NCI-H446 treated with DMSO at 0.1 percent for 48 hours (cell line): ENCODE data around the gene EGFLAM.

Source experiments
- DNase-seq: peaks from one replicate; lab custom pipeline; 2025; lab: John Stamatoyannopoulos, UW

The EGFLAM gene

DNA sequence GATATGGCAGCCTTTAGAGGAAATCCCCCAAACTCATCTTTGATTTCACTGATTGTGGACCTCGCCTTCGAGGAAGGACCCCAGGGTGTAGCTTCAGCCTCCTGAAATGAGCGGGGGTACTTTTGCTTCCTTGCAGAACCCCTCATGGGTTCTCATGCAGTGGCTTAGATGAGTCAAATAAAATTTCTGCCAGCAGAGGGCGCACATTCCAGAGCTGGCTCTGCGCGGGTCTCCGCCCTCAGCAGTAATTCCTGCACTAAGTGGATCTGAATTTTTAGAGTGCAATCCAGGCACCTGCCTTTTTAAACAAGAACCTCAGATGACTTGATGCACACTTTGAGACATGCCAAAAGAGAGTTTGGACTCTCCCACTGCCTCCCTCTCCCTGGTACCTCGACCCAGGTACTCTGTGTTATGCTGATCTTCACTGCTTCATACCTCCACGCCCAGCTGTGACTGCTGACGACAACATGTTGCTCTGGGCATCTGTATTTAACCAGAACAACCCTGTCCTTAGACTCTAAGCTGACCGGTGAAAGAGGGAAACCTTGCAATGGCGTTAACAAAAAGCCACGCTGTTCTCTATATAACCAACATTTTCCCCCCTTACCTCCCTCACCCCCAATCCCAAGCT is 7.3 kb downstream of the EGFLAM start:
- DNase-seq, result peak; percentile 20

DNA sequence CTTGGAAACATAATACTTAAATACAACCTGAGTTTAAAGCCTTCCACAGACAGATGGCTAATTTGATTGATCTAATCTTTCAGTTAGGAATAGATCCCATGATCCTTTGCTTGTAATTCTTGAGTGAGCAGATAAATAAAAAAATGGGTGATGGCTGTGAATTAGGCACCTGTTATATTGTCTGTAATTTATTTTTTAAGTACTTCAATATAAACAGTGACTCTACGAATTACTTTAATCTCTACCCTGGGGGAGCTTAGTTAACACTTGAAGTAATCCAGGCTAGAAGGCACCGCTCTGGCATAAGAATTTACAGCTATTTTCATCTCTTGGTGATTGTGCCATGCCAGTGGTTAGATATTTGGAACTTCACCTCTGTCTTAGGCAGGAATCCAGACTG is 9.0 kb downstream of the EGFLAM start:
- DNase-seq, result no peak

DNA sequence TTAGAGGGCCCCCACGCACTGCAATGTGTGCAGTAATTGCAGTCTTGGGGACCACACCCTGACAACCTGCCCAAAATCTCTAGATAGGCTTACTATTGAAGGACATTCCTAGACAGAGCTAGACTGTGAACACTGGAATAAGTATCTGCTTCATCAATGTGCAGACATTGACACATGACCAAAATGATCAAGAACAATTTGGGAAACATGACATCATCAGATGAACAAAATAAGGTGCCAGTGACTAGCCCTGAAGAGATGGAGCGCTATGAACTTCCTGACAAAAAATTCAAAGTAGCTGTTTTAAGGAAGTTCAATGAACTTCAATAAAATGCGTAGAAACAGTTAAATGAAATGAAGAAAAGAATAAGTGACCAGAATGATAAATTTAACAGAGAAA is 15.3 kb downstream of the EGFLAM start:
- DNase-seq, result no peak

DNA sequence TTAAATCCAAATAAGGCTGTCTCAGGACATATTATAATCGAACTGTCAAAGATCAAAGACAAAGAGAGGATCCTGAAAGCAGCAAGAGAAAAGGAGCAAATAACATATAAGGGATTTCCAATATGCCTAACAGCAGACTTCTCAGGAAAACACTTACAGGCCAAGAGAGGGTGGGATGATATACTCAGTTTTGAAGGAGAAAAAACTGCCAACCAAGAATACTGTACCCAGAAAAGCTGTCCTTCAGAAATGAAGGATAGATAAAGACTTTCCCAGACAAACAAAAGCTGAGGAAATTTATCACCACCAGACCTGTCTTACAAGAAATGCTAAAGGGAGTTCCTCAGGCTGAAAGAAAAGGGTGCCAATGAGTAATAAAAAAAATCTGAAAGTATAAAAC is 16.0 kb downstream of the EGFLAM start:
- DNase-seq, result no peak

DNA sequence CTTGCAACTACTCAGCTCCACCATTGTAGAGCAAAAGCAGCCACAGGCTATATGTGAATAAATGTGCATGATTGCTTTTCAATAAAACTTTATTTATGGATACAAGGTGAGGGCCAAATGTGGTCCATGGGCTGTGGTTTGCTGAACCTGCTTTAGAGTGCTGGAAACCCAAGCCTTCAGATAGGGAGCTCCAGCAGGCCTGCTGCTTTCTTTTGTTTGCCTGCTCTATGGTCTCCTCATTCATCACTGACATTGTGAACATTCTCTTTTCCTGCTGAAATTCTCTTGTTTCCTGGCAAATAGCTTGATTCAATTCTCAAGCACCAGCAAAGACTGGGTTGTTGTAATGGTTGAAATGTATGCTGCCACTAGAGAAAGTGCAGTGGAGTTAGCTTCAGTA is 26.0 kb downstream of the EGFLAM start:
- no peak for DNase-seq

DNA sequence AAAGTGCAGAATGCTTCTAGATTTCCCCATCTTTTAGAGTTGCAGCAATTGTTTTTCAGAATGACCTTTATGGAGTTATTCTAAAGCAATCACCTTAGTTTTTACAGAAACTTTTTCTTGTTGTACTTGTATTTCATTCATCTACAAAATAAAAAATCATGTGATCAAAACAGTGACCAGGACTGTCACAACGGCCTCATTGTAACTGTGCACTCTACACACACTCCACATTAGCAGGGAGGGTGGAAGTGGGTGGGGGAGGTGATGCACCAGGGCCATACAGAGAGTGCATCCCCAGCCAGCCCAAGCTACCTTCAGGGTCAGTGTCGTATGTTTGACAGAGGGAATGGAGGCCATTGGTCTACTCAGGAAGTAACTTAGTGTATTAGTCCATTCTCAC is 26.9 kb downstream of the EGFLAM start:
- no peak for DNase-seq

DNA sequence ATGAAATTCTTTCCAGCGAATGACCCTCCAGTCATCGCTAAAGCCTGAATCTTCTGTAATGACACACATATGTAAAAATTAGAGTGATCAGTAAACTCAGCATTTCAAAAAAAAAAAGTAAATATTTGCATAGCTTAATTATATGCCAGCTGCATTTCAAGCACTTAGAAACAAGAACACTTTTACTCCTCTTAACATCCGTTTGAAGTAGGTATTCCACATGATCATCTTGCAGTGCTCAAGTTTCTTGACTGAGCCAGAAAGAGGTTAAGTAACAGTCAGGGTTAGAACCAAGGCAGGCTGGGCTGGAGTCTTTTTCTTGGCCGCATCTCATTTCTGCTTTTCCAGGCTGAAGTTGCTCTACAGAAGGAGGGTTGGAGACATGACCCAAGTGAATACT is 27.6 kb downstream of the EGFLAM start:
- no peak for DNase-seq

DNA sequence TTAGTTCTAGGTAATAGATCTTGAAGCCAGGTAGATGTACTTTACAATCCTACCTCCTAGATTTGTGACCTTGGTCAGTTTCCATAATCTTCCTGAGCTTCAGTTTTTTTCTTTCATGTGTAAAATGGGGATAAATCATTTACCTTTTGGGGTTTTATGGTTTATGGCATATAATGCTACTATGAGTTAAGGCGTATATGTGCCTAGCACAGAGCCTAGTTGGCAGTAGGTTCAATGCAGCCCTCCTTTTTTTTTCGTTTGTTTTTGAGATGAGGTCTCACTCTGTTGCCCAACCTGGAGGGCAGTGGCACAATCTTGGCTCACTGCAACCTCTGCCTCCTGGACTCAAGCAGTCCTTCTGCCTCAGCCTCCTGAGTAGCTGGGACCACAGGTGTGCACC is 28.8 kb downstream of the EGFLAM start:
- DNase-seq, result no peak

DNA sequence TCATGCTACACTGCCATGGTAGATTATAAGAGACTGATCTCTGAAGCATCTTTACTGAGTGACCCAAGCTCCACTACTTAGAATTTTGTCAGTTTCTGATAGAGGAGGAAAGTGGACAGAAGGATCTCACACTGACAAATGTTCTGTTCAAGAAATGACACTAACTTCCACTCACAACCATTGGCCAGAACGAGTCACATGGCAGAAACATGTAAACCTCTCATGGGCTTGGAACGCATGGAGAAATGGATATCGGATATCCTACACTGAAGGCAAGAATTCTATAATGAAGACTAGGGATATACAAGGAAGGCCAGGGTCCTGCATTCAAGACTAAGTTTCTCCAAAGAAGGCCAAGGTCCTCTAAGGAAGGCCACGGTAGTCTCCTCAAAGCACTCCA is 31.1 kb downstream of the EGFLAM start:
- DNase-seq, result no peak

DNA sequence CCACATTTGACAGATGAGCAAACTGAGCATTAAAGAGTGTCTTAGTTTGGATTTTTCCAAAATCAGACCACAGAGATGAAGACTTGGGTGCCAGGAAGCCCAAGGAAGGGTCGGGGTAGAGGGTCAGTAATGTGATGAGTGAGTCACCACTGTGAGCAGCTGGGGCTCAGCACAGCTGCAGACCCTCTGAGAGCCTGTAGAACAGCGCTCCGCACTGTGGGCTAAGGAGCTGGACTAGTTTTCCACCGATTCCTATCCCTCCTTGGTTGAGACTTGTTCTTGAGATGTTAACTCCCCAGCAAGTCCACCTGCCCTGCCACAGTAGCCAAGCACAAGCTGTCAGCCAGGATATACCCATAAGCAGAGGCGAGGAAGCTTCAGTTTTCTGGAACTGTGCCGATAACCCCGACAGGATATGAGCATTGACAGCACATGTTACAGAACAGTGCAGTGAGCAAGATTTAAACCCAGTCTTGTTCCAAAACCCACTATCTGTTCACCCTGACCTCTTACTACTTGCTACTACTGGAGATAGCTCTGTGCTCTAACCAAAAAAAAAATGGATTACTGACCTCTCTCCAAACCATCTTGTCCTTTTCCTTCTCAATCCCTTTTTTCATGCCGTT is 31.8 kb downstream of the EGFLAM start:
- no peak for DNase-seq

DNA sequence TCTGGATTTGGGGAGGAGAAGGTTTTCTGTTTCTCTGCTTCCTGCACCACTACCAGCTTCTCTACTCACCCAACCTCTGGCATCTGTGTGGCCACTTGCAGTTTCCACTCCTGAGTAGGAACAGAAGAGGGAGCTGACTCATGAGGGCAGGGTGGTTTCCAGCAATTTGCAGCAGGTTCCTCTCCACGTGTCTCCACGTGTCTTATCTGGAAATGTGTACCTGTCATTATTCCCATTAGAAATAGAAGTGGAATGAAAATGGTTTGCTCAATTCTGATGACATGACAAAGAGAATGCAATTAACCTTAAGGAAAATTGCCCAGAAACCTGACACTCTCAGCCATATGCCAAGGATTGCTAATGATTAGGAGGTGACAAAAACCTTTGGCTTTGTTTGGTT is 33.0 kb downstream of the EGFLAM start:
- DNase-seq, result no peak

DNA sequence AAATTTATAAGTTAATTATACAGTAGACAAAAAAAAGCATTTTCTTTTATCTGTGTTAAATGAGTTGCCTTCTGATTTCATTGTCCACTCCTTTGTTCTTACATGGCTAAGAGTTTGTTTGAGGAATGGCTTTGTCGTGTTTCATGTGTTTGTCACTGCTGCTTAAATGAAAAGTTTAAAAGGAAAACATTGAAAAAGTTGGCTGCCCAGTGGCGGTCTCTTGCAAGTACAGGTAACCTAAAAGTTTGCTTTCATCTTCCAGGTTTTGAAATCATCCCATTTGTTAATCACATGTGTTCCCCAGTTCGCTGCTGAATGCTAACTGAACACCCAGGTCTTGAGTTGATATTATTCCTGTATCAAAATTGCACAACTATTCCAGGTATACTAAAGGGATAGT is 33.9 kb downstream of the EGFLAM start:
- DNase-seq, result no peak

DNA sequence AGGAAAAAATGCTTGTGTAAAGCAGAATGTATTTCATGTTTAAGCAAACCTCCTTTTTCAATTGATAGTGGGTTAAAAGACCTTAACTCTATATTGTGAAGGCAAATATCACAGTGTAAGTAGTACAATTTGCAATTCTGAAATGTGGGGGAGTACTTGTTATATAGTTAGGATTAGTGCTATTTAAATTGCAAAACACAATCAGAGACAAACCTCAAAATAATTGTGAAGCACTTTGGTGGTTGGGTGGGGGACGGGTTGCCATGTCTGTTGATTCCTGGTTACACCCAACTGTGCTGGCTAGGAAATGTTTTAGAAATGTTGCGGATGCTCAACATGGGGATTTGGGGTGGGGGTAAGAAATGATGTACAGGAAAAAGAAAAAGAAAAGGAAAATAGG is 37.4 kb downstream of the EGFLAM start:
- DNase-seq, result no peak

DNA sequence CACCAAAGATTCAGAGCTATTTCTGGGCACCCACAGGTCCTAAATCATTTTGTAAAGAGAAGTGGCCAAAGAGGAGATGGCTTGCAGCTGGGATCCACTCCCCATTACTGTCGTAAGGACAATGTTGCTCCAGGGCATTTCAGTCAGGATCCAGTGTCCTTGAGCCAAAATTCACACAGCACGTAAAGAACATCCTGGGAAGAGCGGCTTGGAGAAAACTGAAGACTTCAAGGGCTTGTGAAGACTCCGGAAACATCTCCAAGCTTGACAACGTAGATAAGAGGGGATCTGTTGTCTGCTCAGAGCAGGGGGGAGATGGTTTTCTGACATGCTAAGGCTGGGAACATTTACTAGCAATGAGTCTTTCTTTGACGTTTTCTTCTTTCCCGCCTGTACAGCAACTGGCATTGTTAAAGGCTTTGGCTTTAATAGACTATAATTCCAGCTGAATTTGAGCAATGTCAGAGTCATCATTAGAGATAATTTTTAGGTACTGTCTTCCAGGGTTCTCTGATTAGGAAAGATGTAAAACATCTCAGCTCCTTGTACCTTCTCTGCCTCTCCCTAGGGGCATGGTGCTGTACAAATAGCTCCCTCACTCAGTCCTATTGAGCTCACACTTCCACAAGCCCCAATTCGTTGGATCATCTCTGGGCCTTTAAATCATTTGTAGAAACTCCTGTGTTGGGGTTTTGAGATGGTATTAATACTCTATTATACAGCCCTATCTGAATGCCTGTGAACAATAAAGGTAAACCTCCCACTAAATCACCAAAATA is 39.7 kb downstream of the EGFLAM start:
- no peak for DNase-seq

DNA sequence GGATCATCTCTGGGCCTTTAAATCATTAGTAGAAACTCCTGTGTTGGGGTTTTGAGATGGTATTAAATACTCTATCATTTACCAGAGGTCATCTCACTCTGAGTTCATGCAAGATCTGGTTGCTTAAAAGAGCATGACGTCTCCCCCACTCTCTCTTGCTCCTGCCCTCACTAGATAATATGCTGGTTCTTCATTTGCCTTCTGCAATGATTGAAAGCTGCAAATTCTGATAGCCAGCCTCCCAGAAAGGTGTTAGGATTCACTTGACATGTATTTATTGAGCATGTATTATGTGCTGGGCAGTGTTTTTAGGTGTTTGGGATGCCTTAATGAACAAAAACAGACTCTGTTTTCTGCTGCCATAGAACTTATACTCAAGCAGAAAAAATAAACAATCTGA is 41.2 kb downstream of the EGFLAM start:
- DNase-seq, result no peak

DNA sequence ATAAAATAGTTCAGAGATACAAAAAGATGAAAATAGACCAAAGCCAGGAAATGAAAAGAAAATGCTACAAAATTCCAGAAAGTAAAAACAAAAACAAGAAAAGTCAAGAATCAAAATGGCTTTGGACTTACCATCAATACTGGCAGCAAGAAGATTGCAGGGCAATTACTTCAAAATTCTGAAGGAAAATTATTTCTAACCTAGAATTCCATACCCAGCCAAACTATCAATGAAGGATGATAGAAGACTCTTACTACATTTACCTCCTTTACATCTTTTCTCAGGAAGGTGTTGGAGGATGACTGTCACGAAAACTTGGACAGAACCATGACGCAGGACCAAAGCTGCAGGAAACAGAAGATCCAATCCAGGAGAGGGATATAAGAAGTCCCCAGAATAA is 46.8 kb downstream of the EGFLAM start:
- DNase-seq, result no peak

DNA sequence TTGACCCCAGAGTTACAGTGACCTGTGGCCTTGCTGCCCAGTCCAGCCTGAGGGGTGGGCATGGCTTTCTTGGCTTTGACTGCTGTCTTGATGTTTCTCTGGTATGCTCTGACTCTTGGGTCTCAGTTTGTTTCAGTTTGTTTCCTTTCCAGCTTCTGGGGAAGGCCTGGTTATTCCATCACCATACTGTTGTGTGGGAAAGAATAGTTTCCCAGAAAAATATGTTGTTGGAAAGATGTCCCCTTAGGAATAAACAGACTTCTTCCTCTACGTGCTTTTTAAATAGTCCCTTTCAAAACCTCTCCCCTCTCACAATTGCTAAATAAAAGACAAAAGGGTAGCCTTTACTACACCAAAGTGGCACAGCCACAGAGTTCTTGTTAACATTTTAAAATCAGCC is 49.5 kb downstream of the EGFLAM start:
- no peak for DNase-seq

DNA sequence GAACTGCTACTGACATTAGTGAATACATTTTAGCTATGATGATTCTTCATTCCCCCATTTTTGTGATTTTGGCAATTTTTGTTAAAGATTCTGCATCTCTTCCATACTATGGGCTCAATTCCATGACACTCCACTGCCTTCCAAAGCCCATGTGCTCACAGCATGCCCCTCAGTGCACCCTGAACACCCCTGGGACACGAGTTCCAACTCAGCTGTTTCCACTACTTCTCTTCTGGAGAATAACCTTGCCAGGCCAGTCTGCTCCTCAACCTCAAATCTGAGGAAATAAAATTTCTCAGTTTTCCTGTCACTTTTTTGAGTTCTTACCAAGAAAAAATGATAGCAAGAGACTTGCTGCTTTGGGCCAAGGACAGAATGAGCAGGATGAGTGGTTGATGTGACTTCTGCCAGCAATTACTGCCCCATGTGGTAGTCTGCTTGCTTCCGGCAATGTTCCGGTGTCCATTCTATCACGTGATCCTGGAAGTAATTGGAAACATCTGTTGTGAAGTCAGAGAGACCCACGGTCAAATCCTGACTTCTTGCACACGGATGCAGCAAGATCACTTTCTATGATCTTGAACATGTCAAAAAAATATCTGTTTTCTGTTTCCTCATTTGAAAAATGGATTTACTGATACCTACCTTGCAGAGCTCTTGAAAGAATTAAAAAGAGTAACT is 58.3 kb downstream of the EGFLAM start:
- no peak for DNase-seq

DNA sequence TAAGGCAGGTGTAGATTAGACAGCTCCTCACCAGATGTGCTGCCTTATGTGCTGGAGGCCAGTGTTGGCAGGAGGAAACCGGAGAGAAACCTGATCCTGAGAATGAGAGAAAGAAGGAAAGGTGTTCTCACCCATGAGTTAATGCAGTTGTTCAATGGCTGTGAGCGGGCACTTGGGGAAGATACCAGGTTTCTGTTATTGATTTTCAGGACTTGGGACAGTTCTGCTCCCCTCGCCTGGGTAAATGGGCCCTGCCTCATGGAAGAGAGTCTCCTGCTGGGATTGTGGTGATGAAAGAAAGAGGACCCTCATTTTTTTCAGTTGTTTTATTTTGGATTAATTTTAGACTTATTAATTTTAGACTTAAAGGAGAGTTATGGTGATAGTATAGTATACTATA is 59.5 kb downstream of the EGFLAM start:
- DNase-seq, result no peak

DNA sequence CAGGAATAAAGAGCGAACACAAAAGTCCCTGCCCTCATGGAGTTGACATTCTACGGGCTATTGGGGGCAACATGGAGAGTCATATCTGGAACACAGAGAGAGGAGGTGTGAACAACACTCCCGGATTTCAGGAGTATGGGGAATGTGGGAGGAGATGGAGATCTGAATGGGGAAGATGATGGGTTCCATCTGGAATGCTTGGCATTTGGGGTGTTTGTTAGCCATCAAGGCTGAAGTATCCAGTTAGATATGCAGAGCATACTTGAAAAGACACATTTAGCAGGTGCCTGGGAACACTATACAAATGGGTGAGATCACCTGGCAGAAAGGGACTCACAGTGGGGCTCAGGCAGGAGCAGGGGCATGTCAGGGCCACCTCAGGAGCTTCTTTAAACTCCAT is 61.1 kb downstream of the EGFLAM start:
- DNase-seq, result no peak

DNA sequence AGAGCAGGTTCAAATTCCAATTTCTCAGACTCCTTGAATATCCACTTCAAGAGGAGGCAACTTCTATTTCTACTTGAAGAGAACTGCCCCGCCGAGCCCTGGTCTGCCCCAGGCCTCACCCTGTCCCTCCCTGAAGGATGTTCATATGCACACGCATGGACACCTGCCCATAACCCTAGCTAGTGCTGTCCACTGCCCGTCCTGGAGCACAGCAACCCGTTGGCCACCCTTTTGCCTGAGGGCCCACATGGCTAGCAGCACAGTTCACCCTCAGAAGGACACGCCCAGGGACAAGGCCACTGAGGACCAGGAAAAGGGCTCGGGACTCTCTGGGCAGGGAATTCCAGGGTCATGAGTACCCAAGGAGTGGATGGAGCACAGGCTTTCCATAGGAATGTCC is 63.6 kb downstream of the EGFLAM start:
- no peak for DNase-seq

DNA sequence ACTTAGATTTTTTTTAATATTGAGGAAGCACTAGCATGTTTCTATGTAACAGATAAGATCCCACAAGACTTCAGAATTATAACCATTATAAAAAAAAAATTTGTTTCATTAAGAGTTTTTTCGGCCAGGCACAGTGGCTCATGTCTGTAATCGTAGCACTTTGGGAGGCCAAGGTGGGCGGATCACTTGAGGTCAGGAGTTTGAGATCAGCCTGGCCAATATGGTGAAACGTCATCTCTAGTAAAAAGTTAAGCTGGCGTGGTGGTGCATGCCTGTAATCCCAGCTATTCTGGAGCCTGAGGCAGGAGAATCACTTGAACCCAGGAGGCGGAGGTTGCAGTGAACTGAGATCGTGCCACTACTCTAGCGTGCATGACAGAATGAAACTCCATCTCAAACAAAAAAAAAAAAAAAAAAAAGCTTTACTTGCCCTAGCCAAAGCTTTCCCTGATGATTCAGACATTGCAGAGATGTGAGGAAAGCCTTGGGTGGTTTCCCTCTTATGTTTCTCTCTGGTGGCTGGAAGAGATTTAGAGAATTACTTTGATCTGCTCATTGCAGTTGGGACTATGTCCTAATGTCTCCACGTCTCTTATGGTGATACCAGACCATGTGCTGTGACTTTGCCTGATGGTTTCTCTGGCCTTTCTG is 65.4 kb downstream of the EGFLAM start:
- no peak for DNase-seq
